HepG2 (cell line): ENCODE results near the gene FAM50A. TPM values are rescaled to one million over a fixed set of nuclear protein-coding genes. Genes with fewer than 3 reads are reported as not detected.

Experiments used
- ARID4A ChIP-seq: sonication (generic); formaldehyde crosslinking; IDR thresholded peaks from 2 replicates; pipeline ENCODE4 v1.5.0; 2020; ENCODE audit warnings: mild to moderate bottlenecking, missing genetic modification reagents, borderline replicate concordance
- CBFB ChIP-seq: sonication (generic); formaldehyde crosslinking; IDR thresholded peaks from 2 replicates; pipeline ENCODE4 v1.4.0; 2020; ENCODE audit warnings: missing genetic modification reagents
- DPF2 ChIP-seq: sonication (generic); formaldehyde crosslinking; IDR thresholded peaks from 2 replicates; pipeline ENCODE4 v1.4.0; 2020; ENCODE audit warnings: mild to moderate bottlenecking, low read depth, missing genetic modification reagents, borderline replicate concordance
- HOXA3 ChIP-seq: sonication (generic); formaldehyde crosslinking; IDR thresholded peaks from 2 replicates; pipeline ENCODE4 v1.5.0; 2020; ENCODE audit warnings: missing genetic modification reagents
- NFIC ChIP-seq: IDR thresholded peaks from 2 replicates; pipeline ENCODE4 v1.6.1; 2012; ENCODE audit warnings: mild to moderate bottlenecking, low read length, inconsistent platforms
- SUZ12 ChIP-seq: fragments of 150-350 bp; IDR thresholded peaks from 2 replicates; pipeline ENCODE4 v1.6.1; 2014; ENCODE audit warnings: low read depth, low read length
- THAP9 ChIP-seq: sonication (generic); formaldehyde crosslinking; IDR thresholded peaks from 2 replicates; pipeline ENCODE4; 2020; ENCODE audit warnings: missing genetic modification reagents, mild to moderate bottlenecking, borderline replicate concordance
- ZFX ChIP-seq: sonication (generic); formaldehyde crosslinking; IDR thresholded peaks from 2 replicates; pipeline ENCODE4 v1.4.0; 2020; ENCODE audit warnings: mild to moderate bottlenecking, low read depth, missing genetic modification reagents, moderate library complexity
- ZMAT3 ChIP-seq: sonication (generic); formaldehyde crosslinking; conservative IDR thresholded peaks from 2 replicates; pipeline ENCODE4 v1.7.0; 2021; ENCODE audit warnings: missing genetic modification reagents
- ZNF136 ChIP-seq: sonication (generic); formaldehyde crosslinking; IDR thresholded peaks from 2 replicates; pipeline ENCODE4 v1.8.1; 2022; ENCODE audit warnings: low read depth, mild to moderate bottlenecking, moderate library complexity, missing genetic modification reagents
- ZNF225 ChIP-seq: sonication (generic); formaldehyde crosslinking; IDR thresholded peaks from 2 replicates; pipeline ENCODE4 v1.4.0; 2020; ENCODE audit warnings: mild to moderate bottlenecking, missing genetic modification reagents
- ZNF605 ChIP-seq: sonication (generic); formaldehyde crosslinking; IDR thresholded peaks from 2 replicates; pipeline ENCODE4 v1.8.0; 2022; ENCODE audit warnings: mild to moderate bottlenecking, missing genetic modification reagents
- ZNF703 ChIP-seq: sonication (generic); formaldehyde crosslinking; IDR thresholded peaks from 2 replicates; pipeline ENCODE4 v1.5.1; 2020; ENCODE audit warnings: missing genetic modification reagents, mild to moderate bottlenecking, moderate library complexity, borderline replicate concordance
- ZNF737 ChIP-seq: sonication (generic); formaldehyde crosslinking; IDR thresholded peaks from 2 replicates; pipeline ENCODE4 v1.5.0; 2020; ENCODE audit warnings: missing genetic modification reagents, mild to moderate bottlenecking, borderline replicate concordance
- ZNF792 ChIP-seq: IDR thresholded peaks from 2 replicates; pipeline ENCODE4 v1.6.1; 2016
- ZSCAN31 ChIP-seq: sonication (generic); formaldehyde crosslinking; IDR thresholded peaks from 2 replicates; pipeline ENCODE4 v1.5.0; 2020; ENCODE audit warnings: low read depth, mild to moderate bottlenecking, missing genetic modification reagents
- polyA plus RNA-seq, 8 experiments: library from polyadenylated mRNA; depleted of rRNA in 3 of 8; stranded (reverse) in 7 of 8; unstranded in 1 of 8; fragments of >200 nt; fragmentation: Illumina TruSeq in 4 of 8; extraction: Trizol in 4 of 8; gene quantifications; 2 replicates each; pipeline versions ENCODE4 v1.2.1 to v1.2.3, GENCODE V29; 2011 to 2016; ENCODE audit warnings: low read depth in 4 of 8, missing spikeins in 1 of 8, mixed read lengths in 1 of 8; ENCODE audit not compliant: insufficient read depth in 1 of 8
- total RNA-seq, 5 experiments: library from RNA; depleted of rRNA; stranded (reverse); fragments of >200 nt; fragmentation: Illumina TruSeq; extraction: Trizol; gene quantifications; 2 replicates each; pipeline ENCODE4 v1.2.3, GENCODE V29; 2016; ENCODE audit warnings: low read depth in 1 of 5
- TF ChIP-seq, protein P1 (sequence below): sonication (generic); formaldehyde crosslinking; IDR thresholded peaks from 2 replicates; pipeline ENCODE4 v1.5.0; 2020; ENCODE audit warnings: mild to moderate bottlenecking, missing genetic modification reagents, moderate library complexity

FAM50A gene
- total and polyA plus RNA-seq, 2 of the 13 experiments (the other 11 are each of a cell fraction or from before 2014, with no cell fraction given), result 30.7 to 40.7 TPM

GRCh38 chrX:154401045-154401799, 42.7 kb upstream of the FAM50A start (continued):
- TF ChIP-seq, protein P1, sequence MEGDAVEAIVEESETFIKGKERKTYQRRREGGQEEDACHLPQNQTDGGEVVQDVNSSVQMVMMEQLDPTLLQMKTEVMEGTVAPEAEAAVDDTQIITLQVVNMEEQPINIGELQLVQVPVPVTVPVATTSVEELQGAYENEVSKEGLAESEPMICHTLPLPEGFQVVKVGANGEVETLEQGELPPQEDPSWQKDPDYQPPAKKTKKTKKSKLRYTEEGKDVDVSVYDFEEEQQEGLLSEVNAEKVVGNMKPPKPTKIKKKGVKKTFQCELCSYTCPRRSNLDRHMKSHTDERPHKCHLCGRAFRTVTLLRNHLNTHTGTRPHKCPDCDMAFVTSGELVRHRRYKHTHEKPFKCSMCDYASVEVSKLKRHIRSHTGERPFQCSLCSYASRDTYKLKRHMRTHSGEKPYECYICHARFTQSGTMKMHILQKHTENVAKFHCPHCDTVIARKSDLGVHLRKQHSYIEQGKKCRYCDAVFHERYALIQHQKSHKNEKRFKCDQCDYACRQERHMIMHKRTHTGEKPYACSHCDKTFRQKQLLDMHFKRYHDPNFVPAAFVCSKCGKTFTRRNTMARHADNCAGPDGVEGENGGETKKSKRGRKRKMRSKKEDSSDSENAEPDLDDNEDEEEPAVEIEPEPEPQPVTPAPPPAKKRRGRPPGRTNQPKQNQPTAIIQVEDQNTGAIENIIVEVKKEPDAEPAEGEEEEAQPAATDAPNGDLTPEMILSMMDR, result no peak
- TF ChIP-seq ZNF792 (peak; percentile 77; the same call in 1 of the 2 replicates), ZFX (CRISPR knock-in tag) (peak; percentile 69), ZNF703 (CRISPR knock-in tag) (no peak), SUZ12 (no peak), HOXA3 (no peak), ZNF225 (CRISPR knock-in tag) (no peak), ARID4A (CRISPR knock-in tag) (peak; percentile 28; the same call in 1 of the 2 replicates), THAP9 (CRISPR knock-in tag) (no peak), NFIC (peak; percentile 58; the same call in 1 of the 2 replicates), ZMAT3 (CRISPR knock-in tag) (no peak), ZNF605 (no peak), DPF2 (no peak), ZSCAN31 (CRISPR knock-in tag) (0 out of 2 replicates have a peak, but pooled peaks have one; percentile 20), CBFB (no peak), ZNF737 (CRISPR knock-in tag) (no peak), ZNF136 (CRISPR knock-in tag) (no peak)
